GM23248 (cell line): ENCODE measurements around the gene PLPPR1.

Experiments used
- EZH2 ChIP-seq: fragments of 200-600 bp; sonication (generic); IDR thresholded peaks from 2 replicates; pipeline ENCODE4 v1.6.1; 2018; ENCODE audit warnings: antibody characterized with exemption, mild to moderate bottlenecking; ENCODE audit not compliant: insufficient read depth, poor library complexity, severe bottlenecking
- EZH2phosphoT487 ChIP-seq: fragments of 200-600 bp; sonication (generic); IDR thresholded peaks from 2 replicates; pipeline ENCODE4 v1.6.1; 2018; ENCODE audit warnings: antibody characterized with exemption, moderate library complexity, mild to moderate bottlenecking, low read depth; ENCODE audit not compliant: insufficient read depth

DNA sequence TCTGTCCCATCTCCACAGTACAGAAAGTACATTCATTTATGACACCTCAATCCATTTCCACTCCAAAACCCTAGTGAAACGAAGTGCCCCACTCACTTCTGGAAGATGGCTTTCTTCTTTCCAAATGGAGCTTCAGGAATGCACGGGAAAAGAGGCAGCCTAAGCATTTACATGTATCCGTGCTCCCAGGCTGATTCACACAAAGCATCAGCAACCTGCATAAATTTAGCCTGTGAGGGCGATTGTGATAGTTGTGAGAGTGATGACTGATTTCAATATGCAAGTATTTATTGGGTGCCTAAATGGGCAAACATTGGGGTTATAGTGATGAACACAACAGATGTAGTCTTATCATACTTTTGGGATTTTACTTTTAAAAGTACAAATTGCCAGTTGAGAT lies 86.6 kb downstream of the PLPPR1 start:
- no peak for TF ChIP-seq EZH2
- TF ChIP-seq EZH2phosphoT487 = no peak
